Prostate gland (tissue), 2 donors: ENCODE data around the gene LYG2.

Experiments used
- CTCF ChIP-seq, 4 experiments: fragments of 200-600 bp in 2 of 4; fragments of 450-650 bp in 2 of 4; sonication (generic) in 2 of 4; IDR thresholded peaks; 1 replicate in 3 of 4; 2 replicates in 1 of 4; pipeline ENCODE4 v1.5.1; 2016 to 2019; ENCODE audit warnings: antibody characterized with exemption in 4 of 4, mild to moderate bottlenecking in 2 of 4, moderate library complexity in 2 of 4
- POLR2A ChIP-seq: fragments of 450-650 bp; IDR thresholded peaks from one replicate; pipeline ENCODE4 v1.6.1; 2016; ENCODE audit warnings: antibody characterized with exemption, mild to moderate bottlenecking
- POLR2AphosphoS5 ChIP-seq: sonication (generic); formaldehyde crosslinking; IDR thresholded peaks from one replicate; pipeline ENCODE4 v1.6.1; 2017; ENCODE audit warnings: antibody characterized with exemption

- no peak for TF ChIP-seq POLR2AphosphoS5
- no peak for TF ChIP-seq CTCF (IDR thresholded peaks at IDR 0.05)
- no peak for TF ChIP-seq POLR2A
Observed at GRCh38 chr2:99259465-99259864, 4.0 kb upstream of the LYG2 start.
